ENCODE measurements around the gene TSPAN33. TPM values are rescaled to one million over a fixed set of nuclear protein-coding genes. Genes with fewer than 3 reads are reported as not detected.

TSPAN33 gene
- total and polyA plus RNA-seq, 9 of the 15 experiments (the other 6 are each of a cell fraction or from before 2014, with no cell fraction given), result 0.03 to 1.5 (median 0.23) TPM; not detected in 2

DNA sequence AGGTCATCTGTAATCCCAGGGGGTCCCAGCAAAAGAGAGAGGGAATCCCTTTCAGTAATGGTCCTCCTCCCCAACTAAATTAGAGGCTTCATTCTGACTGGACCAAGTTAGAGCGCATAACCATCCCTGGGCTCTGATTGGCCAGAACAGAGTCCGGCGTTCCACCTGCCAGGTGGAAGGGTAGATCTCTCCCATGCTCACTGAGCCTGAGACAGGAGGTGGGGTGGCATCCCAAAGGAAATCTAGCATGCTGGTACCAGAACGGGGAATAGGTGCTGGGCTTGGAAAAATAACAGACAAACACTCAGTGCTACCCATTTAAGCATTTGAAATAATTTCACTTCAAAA is 21.0 kb upstream of the TSPAN33 start:
- H3K4me2 ChIP-seq (ENCODE audit: insufficient read depth, low read length), result no peak overlapping the region
- BruUV-seq (replicated peaks), result no TSS peak
- H2AFZ ChIP-seq (ENCODE audit: low read depth, low read length), result no peak overlapping the region
- WGBS (ENCODE audit: insufficient coverage, low coverage, missing lambda C conversion rate), result 0% methylated on average over 4 of the region's 4 CpGs
- intact Hi-C loops (cut with micrococcal nuclease) (no loop called here), in situ Hi-C loops (cut with MboI) (no loop called here)
- ChIA-PET CTCF (ENCODE audit: low intra/inter-chr PET ratio) (no interaction called here), POLR2A (no interaction called here)
- H3K79me2 ChIP-seq (ENCODE audit: control insufficient read depth, insufficient read depth, low read length), result no peaks in the 10 kb centered on the region
- H3K9ac ChIP-seq (ENCODE audit: insufficient read depth in 1 of 2, low read depth in 2 of 2, low read length in 2 of 2), result no peak overlapping the region
- peaks cover 0 to 9% of the 10 kb centered on the region in 2 experiments; a peak in 1 of 5 replicates for H3K4me1 ChIP-seq (replicated peaks in 1 of 2; ENCODE audit: control insufficient read depth in 2 of 2, insufficient read depth in 2 of 2, low read length in 2 of 2)
- no peaks in the 10 kb centered on the region for H4K20me1 ChIP-seq (replicated peaks; ENCODE audit: control insufficient read depth, insufficient read depth, low read length)
- no peak overlapping the region for H3K27ac ChIP-seq (ENCODE audit: extremely low read depth, low read depth, low read length)
- no peaks in the 10 kb centered on the region for H3K9me1 ChIP-seq (ENCODE audit: control insufficient read depth, insufficient read depth, low read length)
- H3K27me3 ChIP-seq (ENCODE audit: control insufficient read depth in 2 of 2, insufficient read depth in 2 of 2, low read length in 2 of 2), result peaks cover 31 to 46% of the 10 kb centered on the region in 2 experiments
- no peaks in the 10 kb centered on the region for H3K36me3 ChIP-seq (ENCODE audit: control insufficient read depth, insufficient read depth, low read length)
- DNase-seq (ENCODE audit: extremely low read depth in 1 of 4, low spot score in 3 of 4) (no peak), FAIRE-seq (no peak), ATAC-seq (no peak)
- H3K9me3 ChIP-seq (replicated peaks; ENCODE audit: control insufficient read depth, insufficient read depth, low read depth, low read length), result peaks cover 7% of the 10 kb centered on the region
- no peak for TF ChIP-seq CHD1 (IDR thresholded peaks at IDR 0.05; ENCODE audit: low read length)
- TF ChIP-seq ZNF780A (CRISPR knock-in tag; IDR thresholded peaks at IDR 0.05), result no peak
- TF ChIP-seq POLR2G (IDR thresholded peaks at IDR 0.05; ENCODE audit: low read depth, low read length), result no peak
- no peak for TF ChIP-seq ZNF324 (CRISPR knock-in tag; IDR thresholded peaks at IDR 0.05)
- no peak for TF ChIP-seq ARID2 (IDR thresholded peaks at IDR 0.05)
- TF ChIP-seq ZNF668 (CRISPR knock-in tag; IDR thresholded peaks at IDR 0.05), result no peak
- no peak for TF ChIP-seq SETDB1 (IDR thresholded peaks at IDR 0.05; ENCODE audit: low read length)
- no peak for TF ChIP-seq TBL1XR1 (IDR thresholded peaks at IDR 0.05; ENCODE audit: low read length in 2 of 2)
- TF ChIP-seq, protein P1, sequence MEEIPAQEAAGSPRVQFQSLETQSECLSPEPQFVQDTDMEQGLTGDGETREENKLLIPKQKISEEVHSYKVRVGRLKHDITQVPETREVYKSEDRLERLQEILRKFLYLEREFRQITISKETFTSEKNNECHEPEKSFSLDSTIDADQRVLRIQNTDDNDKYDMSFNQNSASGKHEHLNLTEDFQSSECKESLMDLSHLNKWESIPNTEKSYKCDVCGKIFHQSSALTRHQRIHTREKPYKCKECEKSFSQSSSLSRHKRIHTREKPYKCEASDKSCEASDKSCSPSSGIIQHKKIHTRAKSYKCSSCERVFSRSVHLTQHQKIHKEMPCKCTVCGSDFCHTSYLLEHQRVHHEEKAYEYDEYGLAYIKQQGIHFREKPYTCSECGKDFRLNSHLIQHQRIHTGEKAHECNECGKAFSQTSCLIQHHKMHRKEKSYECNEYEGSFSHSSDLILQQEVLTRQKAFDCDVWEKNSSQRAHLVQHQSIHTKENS (CRISPR knock-in tag; IDR thresholded peaks at IDR 0.05), result no peak
- no peak for TF ChIP-seq XRCC3 (IDR thresholded peaks at IDR 0.05)
- TF ChIP-seq ATF1 (CRISPR knock-in tag; IDR thresholded peaks at IDR 0.05), result no peak
- TF ChIP-seq ATF1 (tag; IDR thresholded peaks at IDR 0.05), result no peak
- 0 out of 2 replicates have a peak, but pooled peaks have one; percentile 4 for TF ChIP-seq STAG1 (CRISPR knock-in tag; IDR thresholded peaks at IDR 0.05; ENCODE audit: borderline replicate concordance)
- peak; percentile 11 for TF ChIP-seq NFYB (IDR thresholded peaks at IDR 0.05; ENCODE audit: extremely low read depth, insufficient read length)
- no peak for TF ChIP-seq TFE3 (CRISPR knock-in tag; IDR thresholded peaks at IDR 0.05)
- no peak overlapping the region for H3K4me3 ChIP-seq

Data from K562 (cell line).